Osteocyte (in vitro differentiated cells): ENCODE data around the gene NCSTN. TPM values are rescaled to one million over a fixed set of nuclear protein-coding genes. Genes with fewer than 3 reads are reported as not detected.

Experiments
- DNase-seq: peaks from one replicate; pipeline ENCODE4 v3.0.0; 2021; ENCODE audit warnings: mixed read lengths; ENCODE audit not compliant: unreplicated experiment; ENCODE audit errors: extremely low spot score
- H3K27ac Mint-ChIP-seq: one replicate; pipeline ENCODE4 v1.8.0; 2021; ENCODE audit warnings: mild to moderate bottlenecking, mixed read lengths; ENCODE audit not compliant: unreplicated experiment
- H3K27me3 Mint-ChIP-seq: one replicate; pipeline ENCODE4 v1.8.0; 2021; ENCODE audit warnings: mixed read lengths; ENCODE audit not compliant: unreplicated experiment
- H3K36me3 Mint-ChIP-seq: one replicate; pipeline ENCODE4 v1.8.0; 2021; ENCODE audit warnings: mixed read lengths; ENCODE audit not compliant: unreplicated experiment
- H3K4me1 Mint-ChIP-seq: one replicate; pipeline ENCODE4 v1.8.0; 2021; ENCODE audit warnings: mixed read lengths; ENCODE audit not compliant: unreplicated experiment
- H3K4me3 Mint-ChIP-seq: one replicate; pipeline ENCODE4 v1.8.0; 2021; ENCODE audit warnings: mild to moderate bottlenecking, moderate library complexity, mixed read lengths; ENCODE audit not compliant: unreplicated experiment
- H3K9me3 Mint-ChIP-seq: one replicate; pipeline ENCODE4 v1.8.0; 2021; ENCODE audit warnings: mixed read lengths; ENCODE audit not compliant: unreplicated experiment
- total RNA-seq: library from RNA; stranded (reverse); gene quantifications from 2 replicates; pipeline ENCODE4 v1.2.1, GENCODE V29; 2021
- TF ChIP-seq, protein P1 (sequence below): fragments of 200-600 bp; sonication (generic); IDR thresholded peaks from 2 replicates; pipeline ENCODE4 v1.5.0; 2021; ENCODE audit warnings: antibody characterized with exemption, mild to moderate bottlenecking, moderate library complexity

The NCSTN gene
- total RNA-seq, 1 donor from 2014 or later: 132 TPM

- DNase-seq: peak; percentile 56
- no peaks in the 10 kb centered on the region for H3K27me3 Mint-ChIP-seq
- peak overlapping the region; percentile 27 for H3K27ac Mint-ChIP-seq
- no peaks in the 10 kb centered on the region for H3K9me3 Mint-ChIP-seq
- peaks cover 10% of the 10 kb centered on the region for H3K4me1 Mint-ChIP-seq
- H3K4me3 Mint-ChIP-seq: peak overlapping the region; percentile 83
- H3K36me3 Mint-ChIP-seq: peaks cover 1% of the 10 kb centered on the region
- TF ChIP-seq, protein P1, sequence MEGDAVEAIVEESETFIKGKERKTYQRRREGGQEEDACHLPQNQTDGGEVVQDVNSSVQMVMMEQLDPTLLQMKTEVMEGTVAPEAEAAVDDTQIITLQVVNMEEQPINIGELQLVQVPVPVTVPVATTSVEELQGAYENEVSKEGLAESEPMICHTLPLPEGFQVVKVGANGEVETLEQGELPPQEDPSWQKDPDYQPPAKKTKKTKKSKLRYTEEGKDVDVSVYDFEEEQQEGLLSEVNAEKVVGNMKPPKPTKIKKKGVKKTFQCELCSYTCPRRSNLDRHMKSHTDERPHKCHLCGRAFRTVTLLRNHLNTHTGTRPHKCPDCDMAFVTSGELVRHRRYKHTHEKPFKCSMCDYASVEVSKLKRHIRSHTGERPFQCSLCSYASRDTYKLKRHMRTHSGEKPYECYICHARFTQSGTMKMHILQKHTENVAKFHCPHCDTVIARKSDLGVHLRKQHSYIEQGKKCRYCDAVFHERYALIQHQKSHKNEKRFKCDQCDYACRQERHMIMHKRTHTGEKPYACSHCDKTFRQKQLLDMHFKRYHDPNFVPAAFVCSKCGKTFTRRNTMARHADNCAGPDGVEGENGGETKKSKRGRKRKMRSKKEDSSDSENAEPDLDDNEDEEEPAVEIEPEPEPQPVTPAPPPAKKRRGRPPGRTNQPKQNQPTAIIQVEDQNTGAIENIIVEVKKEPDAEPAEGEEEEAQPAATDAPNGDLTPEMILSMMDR: no peak
Measured at GRCh38 chr1:160402001-160402795, 59.0 kb downstream of the NCSTN start.

DNA sequence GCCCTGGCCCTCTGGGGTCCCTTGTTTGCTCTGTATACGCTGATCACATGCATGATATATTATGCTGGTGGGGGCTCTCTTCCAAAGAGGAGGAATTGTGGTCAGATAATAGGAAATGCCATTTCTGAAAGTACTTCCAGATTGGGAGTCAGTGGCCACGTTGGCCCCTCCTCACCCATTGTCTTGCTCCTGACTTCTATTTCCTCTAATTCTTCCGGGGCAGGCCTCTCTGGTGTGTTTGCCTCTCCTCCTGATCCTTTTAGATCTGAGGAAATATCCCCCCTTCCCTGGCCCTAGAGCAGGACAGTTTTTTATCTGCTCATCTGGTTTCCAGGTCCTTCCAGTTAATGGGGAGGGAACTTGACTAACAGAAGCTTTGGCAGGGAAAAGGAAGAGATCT lies 60.1 kb downstream of the NCSTN start:
- Mint-ChIP-seq H3K4me1 (peaks cover 12% of the 10 kb centered on the region), H3K27me3 (no peaks in the 10 kb centered on the region), H3K9me3 (no peaks in the 10 kb centered on the region), H3K27ac (no peak overlapping the region), H3K36me3 (peaks cover 1% of the 10 kb centered on the region), H3K4me3 (no peak overlapping the region)
- peak; percentile 42 for DNase-seq
- TF ChIP-seq, protein P1: no peak

DNA sequence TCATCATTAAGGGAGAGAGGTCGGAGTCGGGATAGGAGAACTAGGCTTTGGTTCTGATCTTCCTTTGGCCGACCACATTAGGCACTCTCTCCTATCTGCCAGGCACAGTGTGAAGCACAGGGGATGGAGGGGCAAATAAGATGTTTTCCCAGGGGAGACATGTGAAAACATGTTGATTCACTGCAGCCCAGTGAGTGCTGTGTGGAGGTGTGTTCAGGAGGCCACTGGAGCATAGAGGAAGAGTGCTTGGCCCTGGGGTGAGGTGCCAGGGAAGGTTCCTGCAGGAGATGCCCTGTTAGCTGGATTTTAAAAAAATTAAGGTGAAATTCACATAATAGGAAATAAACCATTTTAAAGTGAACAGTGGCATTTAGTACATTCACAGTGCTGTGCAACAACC lies 60.9 kb downstream of the NCSTN start:
- no peaks in the 10 kb centered on the region for H3K27me3 Mint-ChIP-seq
- peak; percentile 60 for DNase-seq
- H3K4me3 Mint-ChIP-seq: no peak overlapping the region
- no peaks in the 10 kb centered on the region for H3K9me3 Mint-ChIP-seq
- no peak overlapping the region for H3K27ac Mint-ChIP-seq
- peaks cover 1% of the 10 kb centered on the region for H3K36me3 Mint-ChIP-seq
- H3K4me1 Mint-ChIP-seq: peaks cover 12% of the 10 kb centered on the region
- TF ChIP-seq, protein P1: no peak

- H3K4me3 Mint-ChIP-seq: no peak overlapping the region
- H3K27ac Mint-ChIP-seq: no peak overlapping the region
- DNase-seq: peak; percentile 48
- no peaks in the 10 kb centered on the region for H3K27me3 Mint-ChIP-seq
- H3K4me1 Mint-ChIP-seq: peaks cover 10% of the 10 kb centered on the region
- H3K9me3 Mint-ChIP-seq: no peaks in the 10 kb centered on the region
- TF ChIP-seq, protein P1: no peak
- peaks cover 1% of the 10 kb centered on the region for H3K36me3 Mint-ChIP-seq
Measured at GRCh38 chr1:160405331-160405877, 62.2 kb downstream of the NCSTN start.
